ENCODE data around the gene SMIM26.

SMIM26 gene

GRCh38 chr20:18580012-18580411 lies 12.8 kb downstream of the SMIM26 start:
- no peak overlapping the region for H3K9ac ChIP-seq (ENCODE audit: low read depth, low read length)
- H3K27me3 ChIP-seq (ENCODE audit: control insufficient read depth, insufficient read depth, low read length), result peaks cover 6% of the 10 kb centered on the region
- H3K4me2 ChIP-seq (ENCODE audit: low read length), result no peak overlapping the region
- H3K4me3 ChIP-seq (ENCODE audit: low read length), result no peak overlapping the region
- no peaks in the 10 kb centered on the region for H3K9me3 ChIP-seq (replicated peaks; ENCODE audit: low read length)
- H3K4me1 ChIP-seq (ENCODE audit: control insufficient read depth, insufficient read depth, low read length), result no peaks in the 10 kb centered on the region
- no peaks in the 10 kb centered on the region for H3K36me3 ChIP-seq (ENCODE audit: insufficient read depth, low read length)

- Histone ChIP-seq H3K9ac (ENCODE audit: low read depth, low read length) (no peak overlapping the region), H3K9me3 (replicated peaks; ENCODE audit: low read length) (no peaks in the 10 kb centered on the region), H3K4me3 (ENCODE audit: low read length) (no peak overlapping the region), H3K27me3 (ENCODE audit: control insufficient read depth, insufficient read depth, low read length) (peaks cover 8% of the 10 kb centered on the region), H3K36me3 (ENCODE audit: insufficient read depth, low read length) (no peaks in the 10 kb centered on the region), H3K4me1 (ENCODE audit: control insufficient read depth, insufficient read depth, low read length) (peaks cover 3% of the 10 kb centered on the region), H3K4me2 (ENCODE audit: low read length) (no peak overlapping the region)
Observed at GRCh38 chr20:18585134-18585533, 17.9 kb downstream of the SMIM26 start.

- Histone ChIP-seq H3K4me2 (ENCODE audit: low read length) (peak within 1 kb of the TSS; percentile 96), H3K9me3 (replicated peaks; ENCODE audit: low read length) (no peaks in the 10 kb centered on the region), H3K9ac (ENCODE audit: low read depth, low read length) (peak within 1 kb of the TSS; percentile 94), H3K27me3 (ENCODE audit: control insufficient read depth, insufficient read depth, low read length) (peaks cover 8% of the 10 kb centered on the region), H3K36me3 (ENCODE audit: insufficient read depth, low read length) (no peaks in the 10 kb centered on the region), H3K4me1 (ENCODE audit: control insufficient read depth, insufficient read depth, low read length) (peaks cover 3% of the 10 kb centered on the region), H3K4me3 (ENCODE audit: low read length) (peak within 1 kb of the TSS; percentile 76)
Observed at GRCh38 chr20:18587665-18588573, 20.7 kb downstream of the SMIM26 start, which contains the start of gene DTD1. Gene DTD1 (plus strand): TSS chr20:18588054. CDS start chr20:18588073, 19 bp downstream.

GRCh38 chr20:18588574-18588933 lies 21.3 kb downstream of the SMIM26 start:
- Histone ChIP-seq H3K4me3 (ENCODE audit: low read length) (peak overlapping the region; percentile 76), H3K9me3 (replicated peaks; ENCODE audit: low read length) (no peaks in the 10 kb centered on the region), H3K36me3 (ENCODE audit: insufficient read depth, low read length) (no peaks in the 10 kb centered on the region), H3K4me1 (ENCODE audit: control insufficient read depth, insufficient read depth, low read length) (peaks cover 3% of the 10 kb centered on the region), H3K27me3 (ENCODE audit: control insufficient read depth, insufficient read depth, low read length) (peaks cover 8% of the 10 kb centered on the region), H3K9ac (ENCODE audit: low read depth, low read length) (peak overlapping the region; percentile 94), H3K4me2 (ENCODE audit: low read length) (peak overlapping the region; percentile 96)

- Histone ChIP-seq H3K9ac (ENCODE audit: low read depth, low read length) (no peak overlapping the region), H3K36me3 (ENCODE audit: insufficient read depth, low read length) (no peaks in the 10 kb centered on the region), H3K4me2 (ENCODE audit: low read length) (no peak overlapping the region), H3K4me1 (ENCODE audit: control insufficient read depth, insufficient read depth, low read length) (peaks cover 3% of the 10 kb centered on the region), H3K27me3 (ENCODE audit: control insufficient read depth, insufficient read depth, low read length) (peaks cover 2% of the 10 kb centered on the region), H3K9me3 (replicated peaks; ENCODE audit: low read length) (no peaks in the 10 kb centered on the region), H3K4me3 (ENCODE audit: low read length) (no peak overlapping the region)
Observed at GRCh38 chr20:18589941-18590674, 22.9 kb downstream of the SMIM26 start.

- Histone ChIP-seq H3K4me1 (ENCODE audit: control insufficient read depth, insufficient read depth, low read length) (no peaks in the 10 kb centered on the region), H3K4me3 (ENCODE audit: low read length) (no peak overlapping the region), H3K9ac (ENCODE audit: low read depth, low read length) (no peak overlapping the region), H3K36me3 (ENCODE audit: insufficient read depth, low read length) (peaks cover 14% of the 10 kb centered on the region), H3K27me3 (ENCODE audit: control insufficient read depth, insufficient read depth, low read length) (no peaks in the 10 kb centered on the region), H3K4me2 (ENCODE audit: low read length) (no peak overlapping the region), H3K9me3 (replicated peaks; ENCODE audit: low read length) (no peaks in the 10 kb centered on the region)
Observed at GRCh38 chr20:18596270-18596669, 29.0 kb downstream of the SMIM26 start.

GRCh38 chr20:18609741-18610140 lies 42.5 kb downstream of the SMIM26 start:
- H3K4me2 ChIP-seq (ENCODE audit: low read length), result no peak overlapping the region
- H3K4me3 ChIP-seq (ENCODE audit: low read length), result no peak overlapping the region
- H3K4me1 ChIP-seq (ENCODE audit: control insufficient read depth, insufficient read depth, low read length), result no peaks in the 10 kb centered on the region
- no peaks in the 10 kb centered on the region for H3K9me3 ChIP-seq (replicated peaks; ENCODE audit: low read length)
- peaks cover under 1% of the 10 kb centered on the region for H3K36me3 ChIP-seq (ENCODE audit: insufficient read depth, low read length)
- no peaks in the 10 kb centered on the region for H3K27me3 ChIP-seq (ENCODE audit: control insufficient read depth, insufficient read depth, low read length)
- no peak overlapping the region for H3K9ac ChIP-seq (ENCODE audit: low read depth, low read length)

- Histone ChIP-seq H3K4me2 (ENCODE audit: low read length) (no peak overlapping the region), H3K9ac (ENCODE audit: low read depth, low read length) (no peak overlapping the region), H3K27me3 (ENCODE audit: control insufficient read depth, insufficient read depth, low read length) (no peaks in the 10 kb centered on the region), H3K36me3 (ENCODE audit: insufficient read depth, low read length) (peaks cover 6% of the 10 kb centered on the region), H3K9me3 (replicated peaks; ENCODE audit: low read length) (no peaks in the 10 kb centered on the region), H3K4me1 (ENCODE audit: control insufficient read depth, insufficient read depth, low read length) (no peaks in the 10 kb centered on the region), H3K4me3 (ENCODE audit: low read length) (no peak overlapping the region)
Observed at GRCh38 chr20:18611492-18611891, 44.3 kb downstream of the SMIM26 start.

GRCh38 chr20:18613553-18613952 lies 46.3 kb downstream of the SMIM26 start:
- H3K4me1 ChIP-seq (ENCODE audit: control insufficient read depth, insufficient read depth, low read length), result no peaks in the 10 kb centered on the region
- H3K36me3 ChIP-seq (ENCODE audit: insufficient read depth, low read length), result peaks cover 6% of the 10 kb centered on the region
- H3K9me3 ChIP-seq (replicated peaks; ENCODE audit: low read length), result no peaks in the 10 kb centered on the region
- no peak overlapping the region for H3K4me3 ChIP-seq (ENCODE audit: low read length)
- H3K4me2 ChIP-seq (ENCODE audit: low read length), result no peak overlapping the region
- H3K27me3 ChIP-seq (ENCODE audit: control insufficient read depth, insufficient read depth, low read length), result no peaks in the 10 kb centered on the region
- no peak overlapping the region for H3K9ac ChIP-seq (ENCODE audit: low read depth, low read length)

GRCh38 chr20:18614244-18614643 lies 47.0 kb downstream of the SMIM26 start:
- no peak overlapping the region for H3K4me2 ChIP-seq (ENCODE audit: low read length)
- H3K4me1 ChIP-seq (ENCODE audit: control insufficient read depth, insufficient read depth, low read length), result no peaks in the 10 kb centered on the region
- no peak overlapping the region for H3K4me3 ChIP-seq (ENCODE audit: low read length)
- H3K27me3 ChIP-seq (ENCODE audit: control insufficient read depth, insufficient read depth, low read length), result no peaks in the 10 kb centered on the region
- no peaks in the 10 kb centered on the region for H3K9me3 ChIP-seq (replicated peaks; ENCODE audit: low read length)
- no peak overlapping the region for H3K9ac ChIP-seq (ENCODE audit: low read depth, low read length)
- H3K36me3 ChIP-seq (ENCODE audit: insufficient read depth, low read length), result peaks cover 6% of the 10 kb centered on the region

GRCh38 chr20:18615020-18615650 lies 47.9 kb downstream of the SMIM26 start:
- Histone ChIP-seq H3K9me3 (replicated peaks; ENCODE audit: low read length) (no peaks in the 10 kb centered on the region), H3K4me3 (ENCODE audit: low read length) (no peak overlapping the region), H3K4me2 (ENCODE audit: low read length) (no peak overlapping the region), H3K36me3 (ENCODE audit: insufficient read depth, low read length) (peaks cover 6% of the 10 kb centered on the region), H3K4me1 (ENCODE audit: control insufficient read depth, insufficient read depth, low read length) (no peaks in the 10 kb centered on the region), H3K9ac (ENCODE audit: low read depth, low read length) (no peak overlapping the region), H3K27me3 (ENCODE audit: control insufficient read depth, insufficient read depth, low read length) (no peaks in the 10 kb centered on the region)
